Thoracic aorta (tissue), 2 donors: ENCODE measurements around the gene GPD1L. TPM values are rescaled to one million over a fixed set of nuclear protein-coding genes. Genes with fewer than 3 reads are reported as not detected.

Source experiments
- ATAC-seq: fragments of 150-250 bp; one replicate; pipeline ENCODE4 v1.8.0; 2017; ENCODE audit warnings: low read depth; ENCODE audit not compliant: insufficient number of reproducible peaks, low FRiP score
- DNase-seq: peaks from one replicate; pipeline ENCODE4 v3.0.0-alpha.2; 2020; ENCODE audit warnings: low spot score
- H3K27ac ChIP-seq, 2 donors: fragments of 200-600 bp; sonication (generic); 1 replicate in 1 of 2; 2 replicates in 1 of 2; pipeline ENCODE4 v1.5.1; 2016; ENCODE audit warnings: mild to moderate bottlenecking in 2 of 2, moderate library complexity in 2 of 2
- H3K27me3 ChIP-seq: fragments of 200-600 bp; sonication (generic); replicated peaks from 2 replicates; pipeline ENCODE4 v1.6.0; 2016; ENCODE audit warnings: mild to moderate bottlenecking; ENCODE audit not compliant: insufficient read depth
- H3K36me3 ChIP-seq: fragments of 200-600 bp; sonication (generic); one replicate; pipeline ENCODE4 v1.5.1; 2016
- H3K4me1 ChIP-seq, 2 donors: fragments of 200-600 bp; sonication (generic); 1 replicate in 1 of 2; 2 replicates in 1 of 2; pipeline versions ENCODE4 v1.5.1 to v1.6.0; 2016; ENCODE audit warnings: low read depth in 2 of 2, mild to moderate bottlenecking in 1 of 2; ENCODE audit not compliant: control insufficient read depth in 1 of 2
- H3K4me3 ChIP-seq: fragments of 200-600 bp; sonication (generic); 2 replicates; pipeline ENCODE4 v1.5.1; 2016; ENCODE audit warnings: mild to moderate bottlenecking
- H3K9me3 ChIP-seq: fragments of 200-600 bp; sonication (generic); 2 replicates; pipeline ENCODE4 v1.5.1; 2016
- CTCF ChIP-seq: fragments of 200-600 bp; sonication (generic); IDR thresholded peaks from one replicate; pipeline ENCODE4 v1.5.1; 2019; ENCODE audit warnings: antibody characterized with exemption
- total RNA-seq, 2 donors: library from RNA; depleted of rRNA; stranded (reverse); fragments of >200 nt; gene quantifications; one replicate each; pipeline versions ENCODE4 v1.1.0 to v1.2.3, GENCODE V29; 2016

Gene GPD1L
- total RNA-seq, 2 donors from 2014 or later, result 32.8 to 49.1 TPM

GRCh38 chr3:32126305-32127015 is 20.0 kb downstream of the GPD1L start:
- no peak for TF ChIP-seq CTCF
- no peak overlapping the region for H3K4me3 ChIP-seq
- no peaks in the 10 kb centered on the region for H3K27me3 ChIP-seq
- H3K27ac ChIP-seq, result no peak overlapping the region
- DNase-seq (no peak), ATAC-seq (no peak)
- H3K4me1 ChIP-seq, result peaks cover 0 to 11% of the 10 kb centered on the region in 2 donors
- peaks cover 4% of the 10 kb centered on the region for H3K36me3 ChIP-seq
- H3K9me3 ChIP-seq, result no peaks in the 10 kb centered on the region

GRCh38 chr3:32127219-32127826 is 20.9 kb downstream of the GPD1L start:
- no peak for TF ChIP-seq CTCF
- H3K27ac ChIP-seq, result no peak overlapping the region
- DNase-seq (no peak), ATAC-seq (no peak)
- no peaks in the 10 kb centered on the region for H3K27me3 ChIP-seq
- H3K4me1 ChIP-seq, result peaks cover 0 to 14% of the 10 kb centered on the region in 2 donors
- H3K9me3 ChIP-seq, result no peaks in the 10 kb centered on the region
- no peak overlapping the region for H3K4me3 ChIP-seq
- H3K36me3 ChIP-seq, result peaks cover 4% of the 10 kb centered on the region

GRCh38 chr3:32128936-32129335 is 22.5 kb downstream of the GPD1L start:
- Histone ChIP-seq H3K27ac (no peak overlapping the region), H3K36me3 (peaks cover 4% of the 10 kb centered on the region), H3K9me3 (no peaks in the 10 kb centered on the region), H3K27me3 (no peaks in the 10 kb centered on the region), H3K4me3 (no peak overlapping the region), H3K4me1 (peaks cover 0 to 28% of the 10 kb centered on the region in 2 donors)
- DNase-seq (no peak), ATAC-seq (no peak)
- no peak for TF ChIP-seq CTCF

DNA sequence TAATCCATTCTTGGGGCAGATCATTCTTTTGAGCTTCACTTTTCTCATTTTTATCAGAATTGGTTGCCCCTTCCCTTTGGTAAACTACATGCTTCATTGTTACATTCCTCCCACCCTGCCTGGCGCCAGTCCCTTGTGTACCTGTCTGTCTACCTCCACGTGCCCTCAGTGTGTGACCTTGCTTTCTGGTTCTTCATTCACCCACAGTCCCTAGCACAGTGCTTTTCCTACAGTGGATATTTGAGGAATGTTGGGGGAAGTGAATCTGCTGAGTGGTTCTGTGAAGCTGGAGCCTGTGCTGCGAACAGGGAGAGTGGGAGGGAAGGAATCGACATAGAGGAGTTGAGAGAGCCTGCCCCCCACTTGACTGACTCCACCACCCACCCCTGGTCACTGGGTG is 23.4 kb downstream of the GPD1L start:
- H3K27ac ChIP-seq, result no peak overlapping the region

More for the DNA sequence above, 23.4 kb downstream of the GPD1L start:
- H3K27me3 ChIP-seq, result no peaks in the 10 kb centered on the region
- H3K36me3 ChIP-seq, result peaks cover 4% of the 10 kb centered on the region
- no peaks in the 10 kb centered on the region for H3K9me3 ChIP-seq
- ATAC-seq (no peak), DNase-seq (no peak)
- peaks cover 0 to 30% of the 10 kb centered on the region in 2 donors for H3K4me1 ChIP-seq
- no peak overlapping the region for H3K4me3 ChIP-seq
- no peak for TF ChIP-seq CTCF
